Measurements from ENCODE around the gene RALGDS. TPM values are rescaled to one million over a fixed set of nuclear protein-coding genes. Genes with fewer than 3 reads are reported as not detected.

The RALGDS gene
- total and polyA plus RNA-seq, 2 of the 13 experiments (the other 11 are each of a cell fraction or from before 2014, with no cell fraction given): 12.9 to 25.5 TPM

DNA sequence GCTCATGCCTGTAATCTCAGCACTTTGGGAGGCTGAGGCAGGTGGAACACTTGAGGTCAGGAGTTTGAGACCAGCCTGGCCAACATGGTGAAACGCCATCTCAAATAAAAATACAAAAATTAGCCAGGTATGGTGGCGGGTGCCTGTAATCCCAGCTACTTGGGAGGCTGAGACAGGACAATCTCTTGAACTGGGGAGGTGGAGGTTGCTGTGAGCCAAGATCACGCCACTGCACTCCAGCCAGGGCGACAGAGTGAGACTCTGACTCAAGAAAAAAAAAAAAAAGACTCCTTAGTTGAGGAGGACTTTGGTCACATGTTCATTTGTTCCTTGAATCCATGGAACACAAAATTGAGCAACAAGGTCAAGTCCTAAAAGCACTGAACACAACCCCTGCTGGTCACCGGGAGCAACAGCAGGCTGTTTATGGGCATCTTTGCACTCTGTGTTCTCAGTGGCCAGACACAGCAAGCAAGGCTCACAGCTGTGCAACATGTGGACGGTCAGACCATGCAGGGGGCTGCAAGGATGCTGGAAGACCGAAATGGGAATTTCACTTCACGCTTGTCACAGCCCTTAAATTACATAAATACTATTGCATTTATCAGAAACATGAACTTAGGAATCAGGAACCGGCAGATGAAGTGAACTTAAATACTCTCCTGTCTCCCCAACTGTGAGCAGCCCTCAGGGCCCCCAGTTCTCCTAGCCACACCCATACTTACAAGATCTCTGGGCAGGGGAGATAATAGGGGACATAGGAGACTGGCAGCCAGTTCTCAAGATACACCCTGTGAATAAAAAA, 39.9 kb upstream of the RALGDS start (continued):
- TF ChIP-seq CEBPG (CRISPR knock-in tag; IDR thresholded peaks at IDR 0.05): peak; percentile 87
- no peak for TF ChIP-seq ZNF547 (CRISPR knock-in tag; IDR thresholded peaks at IDR 0.05)
- TF ChIP-seq DNMT3B (CRISPR knock-in tag; conservative IDR thresholded peaks at IDR 0.05): no peak
- no peak for TF ChIP-seq ARHGAP35 (CRISPR knock-in tag; IDR thresholded peaks at IDR 0.05; ENCODE audit: borderline replicate concordance)
- TF ChIP-seq ZNF7 (CRISPR knock-in tag; IDR thresholded peaks at IDR 0.05): no peak
- no peak for TF ChIP-seq YEATS2 (CRISPR knock-in tag; IDR thresholded peaks at IDR 0.05; ENCODE audit: borderline replicate concordance)
- TF ChIP-seq ZNF562 (CRISPR knock-in tag; IDR thresholded peaks at IDR 0.05; ENCODE audit: borderline replicate concordance): no peak
- no peak for TF ChIP-seq SMAD9 (CRISPR knock-in tag; IDR thresholded peaks at IDR 0.05)
- no peak for TF ChIP-seq MZF1 (CRISPR knock-in tag; IDR thresholded peaks at IDR 0.05; ENCODE audit: borderline replicate concordance)
- TF ChIP-seq, protein P1, sequence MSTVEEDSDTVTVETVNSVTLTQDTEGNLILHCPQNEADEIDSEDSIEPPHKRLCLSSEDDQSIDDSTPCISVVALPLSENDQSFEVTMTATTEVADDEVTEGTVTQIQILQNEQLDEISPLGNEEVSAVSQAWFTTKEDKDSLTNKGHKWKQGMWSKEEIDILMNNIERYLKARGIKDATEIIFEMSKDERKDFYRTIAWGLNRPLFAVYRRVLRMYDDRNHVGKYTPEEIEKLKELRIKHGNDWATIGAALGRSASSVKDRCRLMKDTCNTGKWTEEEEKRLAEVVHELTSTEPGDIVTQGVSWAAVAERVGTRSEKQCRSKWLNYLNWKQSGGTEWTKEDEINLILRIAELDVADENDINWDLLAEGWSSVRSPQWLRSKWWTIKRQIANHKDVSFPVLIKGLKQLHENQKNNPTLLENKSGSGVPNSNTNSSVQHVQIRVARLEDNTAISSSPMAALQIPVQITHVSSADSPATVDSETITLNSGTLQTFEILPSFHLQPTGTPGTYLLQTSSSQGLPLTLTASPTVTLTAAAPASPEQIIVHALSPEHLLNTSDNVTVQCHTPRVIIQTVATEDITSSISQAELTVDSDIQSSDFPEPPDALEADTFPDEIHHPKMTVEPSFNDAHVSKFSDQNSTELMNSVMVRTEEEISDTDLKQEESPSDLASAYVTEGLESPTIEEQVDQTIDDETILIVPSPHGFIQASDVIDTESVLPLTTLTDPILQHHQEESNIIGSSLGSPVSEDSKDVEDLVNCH (CRISPR knock-in tag; IDR thresholded peaks at IDR 0.05): no peak
- TF ChIP-seq ASH2L (IDR thresholded peaks at IDR 0.05; ENCODE audit: insufficient read length, low read depth, low read length): no peak
- TF ChIP-seq NONO (IDR thresholded peaks at IDR 0.05): no peak
- TF ChIP-seq NONO (CRISPR knock-in tag; conservative IDR thresholded peaks at IDR 0.05): no peak
- TF ChIP-seq SAP130 (CRISPR knock-in tag; IDR thresholded peaks at IDR 0.05; ENCODE audit: low read depth): 0 out of 2 replicates have a peak, but pooled peaks have one; percentile 15
- TF ChIP-seq, protein P2, sequence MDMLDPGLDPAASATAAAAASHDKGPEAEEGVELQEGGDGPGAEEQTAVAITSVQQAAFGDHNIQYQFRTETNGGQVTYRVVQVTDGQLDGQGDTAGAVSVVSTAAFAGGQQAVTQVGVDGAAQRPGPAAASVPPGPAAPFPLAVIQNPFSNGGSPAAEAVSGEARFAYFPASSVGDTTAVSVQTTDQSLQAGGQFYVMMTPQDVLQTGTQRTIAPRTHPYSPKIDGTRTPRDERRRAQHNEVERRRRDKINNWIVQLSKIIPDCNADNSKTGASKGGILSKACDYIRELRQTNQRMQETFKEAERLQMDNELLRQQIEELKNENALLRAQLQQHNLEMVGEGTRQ (IDR thresholded peaks at IDR 0.05; ENCODE audit: low read depth, low read length): 0 out of 2 replicates have a peak, but pooled peaks have one; percentile 22
- TF ChIP-seq, protein P2 (CRISPR knock-in tag; IDR thresholded peaks at IDR 0.05; ENCODE audit: borderline replicate concordance): peak; percentile 33; the same call in 1 of the 2 replicates
- TF ChIP-seq KAT7 (CRISPR knock-in tag; IDR thresholded peaks at IDR 0.05; ENCODE audit: borderline replicate concordance): no peak
- TF ChIP-seq PHF20 (CRISPR knock-in tag; IDR thresholded peaks at IDR 0.05): no peak
- TF ChIP-seq ZNF17 (CRISPR knock-in tag; IDR thresholded peaks at IDR 0.05): no peak
- TF ChIP-seq, protein P3, sequence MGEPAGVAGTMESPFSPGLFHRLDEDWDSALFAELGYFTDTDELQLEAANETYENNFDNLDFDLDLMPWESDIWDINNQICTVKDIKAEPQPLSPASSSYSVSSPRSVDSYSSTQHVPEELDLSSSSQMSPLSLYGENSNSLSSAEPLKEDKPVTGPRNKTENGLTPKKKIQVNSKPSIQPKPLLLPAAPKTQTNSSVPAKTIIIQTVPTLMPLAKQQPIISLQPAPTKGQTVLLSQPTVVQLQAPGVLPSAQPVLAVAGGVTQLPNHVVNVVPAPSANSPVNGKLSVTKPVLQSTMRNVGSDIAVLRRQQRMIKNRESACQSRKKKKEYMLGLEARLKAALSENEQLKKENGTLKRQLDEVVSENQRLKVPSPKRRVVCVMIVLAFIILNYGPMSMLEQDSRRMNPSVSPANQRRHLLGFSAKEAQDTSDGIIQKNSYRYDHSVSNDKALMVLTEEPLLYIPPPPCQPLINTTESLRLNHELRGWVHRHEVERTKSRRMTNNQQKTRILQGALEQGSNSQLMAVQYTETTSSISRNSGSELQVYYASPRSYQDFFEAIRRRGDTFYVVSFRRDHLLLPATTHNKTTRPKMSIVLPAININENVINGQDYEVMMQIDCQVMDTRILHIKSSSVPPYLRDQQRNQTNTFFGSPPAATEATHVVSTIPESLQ (CRISPR knock-in tag; conservative IDR thresholded peaks at IDR 0.05): no peak
- TF ChIP-seq HNF4A (CRISPR knock-in tag; IDR thresholded peaks at IDR 0.05): peak; percentile 60
- peak; percentile 57; the same call in 1 of the 2 replicates for TF ChIP-seq NR2F6 (IDR thresholded peaks at IDR 0.05)
- peak; percentile 59 for TF ChIP-seq NR2F6 (CRISPR knock-in tag; IDR thresholded peaks at IDR 0.05)
- no peak for TF ChIP-seq ZMAT3 (CRISPR knock-in tag; conservative IDR thresholded peaks at IDR 0.05)
- no peak for TF ChIP-seq ZKSCAN5 (CRISPR knock-in tag; IDR thresholded peaks at IDR 0.05)
